Neural cell (in vitro differentiated cells): ENCODE data around the gene RRM1. TPM values are rescaled to one million over a fixed set of nuclear protein-coding genes. Genes with fewer than 3 reads are reported as not detected.

Experiments used
- H2AFZ ChIP-seq: fragments of 200-600, 300-800 bp; sonication (generic), shearing (Covaris generic); 2 replicates; pipeline ENCODE4 v1.6.0; 2014; ENCODE audit warnings: low read depth, mild to moderate bottlenecking, antibody characterized with exemption, low read length, moderate library complexity
- H3F3A ChIP-seq: fragments of 200-600 bp; shearing (Covaris generic); 2 replicates; pipeline ENCODE4 v1.6.1; 2016; ENCODE audit warnings: mild to moderate bottlenecking, moderate library complexity, mixed read lengths, antibody characterized with exemption, low read length; ENCODE audit not compliant: insufficient read depth, poor library complexity, severe bottlenecking
- H3K27ac ChIP-seq: fragments of 200-600, 300-800 bp; sonication (generic), shearing (Covaris generic); 2 replicates; pipeline ENCODE4 v1.5.1; 2014; ENCODE audit warnings: mild to moderate bottlenecking, low read length, moderate library complexity
- H3K27me3 ChIP-seq: fragments of 300-800, 200-600 bp; sonication (generic), shearing (Covaris generic); 2 replicates; pipeline ENCODE4 v1.6.0; 2014; ENCODE audit warnings: mild to moderate bottlenecking, low read depth, low read length, moderate library complexity; ENCODE audit not compliant: insufficient read depth
- H3K36me3 ChIP-seq: fragments of 300-800, 200-600 bp; sonication (generic), shearing (Covaris generic); 2 replicates; pipeline ENCODE4 v1.5.1; 2014; ENCODE audit warnings: mild to moderate bottlenecking, antibody characterized with exemption, low read length, moderate library complexity; ENCODE audit not compliant: insufficient read depth
- H3K4me2 ChIP-seq: fragments of 300-800, 200-600 bp; sonication (generic), shearing (Covaris generic); 2 replicates; pipeline ENCODE4 v1.6.0; 2014; ENCODE audit warnings: mild to moderate bottlenecking, low read length
- H3K4me3 ChIP-seq: fragments of 300-800, 200-600 bp; sonication (generic), shearing (Covaris generic); 2 replicates; pipeline ENCODE4 v1.5.1; 2014; ENCODE audit warnings: mild to moderate bottlenecking, low read length, moderate library complexity
- H3K79me2 ChIP-seq: fragments of 200-600 bp; shearing (Covaris generic); replicated peaks from 2 replicates; pipeline ENCODE4 v1.6.0; 2014; ENCODE audit warnings: mild to moderate bottlenecking, low read length, moderate library complexity; ENCODE audit not compliant: insufficient read depth
- H3K9ac ChIP-seq: fragments of 300-800, 200-600 bp; sonication (generic), shearing (Covaris generic); 2 replicates; pipeline ENCODE4 v1.6.1; 2016; ENCODE audit warnings: mild to moderate bottlenecking, low read length, mixed read lengths
- H3K9me2 ChIP-seq: fragments of 200-600 bp; shearing (Covaris generic); 2 replicates; pipeline ENCODE4 v1.6.1; 2016; ENCODE audit warnings: mild to moderate bottlenecking, low read length, mixed read lengths; ENCODE audit not compliant: insufficient read depth
- H3K9me3 ChIP-seq: fragments of 200-600, 300-800 bp; sonication (generic), shearing (Covaris generic); 2 replicates; pipeline ENCODE4 v1.6.1; 2016; ENCODE audit warnings: mild to moderate bottlenecking, mixed run types, low read length, moderate library complexity, mixed read lengths
- H4K20me1 ChIP-seq: fragments of 200-600 bp; shearing (Covaris generic); 2 replicates; pipeline ENCODE4 v1.6.1; 2016; ENCODE audit warnings: mild to moderate bottlenecking, mixed run types; ENCODE audit not compliant: insufficient read depth
- CTCF ChIP-seq: fragments of 450-650 bp; IDR thresholded peaks from 2 replicates; pipeline ENCODE4 v1.5.1; 2014; ENCODE audit warnings: antibody characterized with exemption, mild to moderate bottlenecking, moderate library complexity; ENCODE audit not compliant: poor library complexity, severe bottlenecking
- EP300 ChIP-seq: fragments of 450-650 bp; conservative IDR thresholded peaks from 2 replicates; pipeline ENCODE4 v1.6.1; 2014; ENCODE audit warnings: antibody characterized with exemption, mild to moderate bottlenecking, moderate library complexity; ENCODE audit not compliant: poor library complexity, severe bottlenecking
- EZH2 ChIP-seq: fragments of 200-600, 300-800 bp; shearing (Covaris generic), sonication (generic); IDR thresholded peaks from 2 replicates; pipeline ENCODE4 v1.6.1; 2014; ENCODE audit warnings: antibody characterized with exemption, low read length, borderline replicate concordance, mild to moderate bottlenecking; ENCODE audit not compliant: insufficient read depth, poor library complexity, severe bottlenecking
- MXI1 ChIP-seq: fragments of 450-650 bp; conservative IDR thresholded peaks from 2 replicates; pipeline ENCODE4 v1.6.1; 2014; ENCODE audit warnings: antibody characterized with exemption, mild to moderate bottlenecking; ENCODE audit not compliant: poor library complexity, severe bottlenecking
- POLR2AphosphoS5 ChIP-seq: IDR thresholded peaks from 2 replicates; pipeline ENCODE4 v1.6.1; 2012
- RAD21 ChIP-seq: fragments of 450-650 bp; conservative IDR thresholded peaks from 2 replicates; pipeline ENCODE4 v1.6.1; 2014; ENCODE audit warnings: antibody characterized with exemption, mild to moderate bottlenecking, moderate library complexity
- REST ChIP-seq: IDR thresholded peaks from 2 replicates; pipeline ENCODE4 v1.6.1; 2012; ENCODE audit warnings: borderline replicate concordance
- SMC3 ChIP-seq: fragments of 450-650 bp; conservative IDR thresholded peaks from 2 replicates; pipeline ENCODE4 v1.6.1; 2014; ENCODE audit warnings: antibody characterized with exemption, mild to moderate bottlenecking, moderate library complexity; ENCODE audit not compliant: poor library complexity
- TAF1 ChIP-seq: IDR thresholded peaks from 2 replicates; pipeline ENCODE4 v1.6.1; 2012; ENCODE audit warnings: low read depth
- polyA plus RNA-seq: library from polyadenylated mRNA; depleted of rRNA; stranded (reverse); fragments of >200 nt; gene quantifications from 2 replicates; pipeline ENCODE4 v1.2.3, GENCODE V29; 2014

RRM1 gene
- polyA plus RNA-seq, 1 donor from 2014 or later = 65.9 TPM

- no peak overlapping the region for H2AFZ ChIP-seq
- H4K20me1 ChIP-seq = no peaks in the 10 kb centered on the region
- no peaks in the 10 kb centered on the region for H3K9me2 ChIP-seq
- no peaks in the 10 kb centered on the region for H3F3A ChIP-seq
- H3K9ac ChIP-seq = no peak overlapping the region
- no peak overlapping the region for H3K27ac ChIP-seq
- no peak overlapping the region for H3K4me3 ChIP-seq
- no peak for TF ChIP-seq POLR2AphosphoS5
- no peak for TF ChIP-seq TAF1
- TF ChIP-seq EP300 = no peak
- TF ChIP-seq RAD21 = no peak
- no peak for TF ChIP-seq CTCF
- no peak for TF ChIP-seq MXI1
- TF ChIP-seq REST = no peak
- TF ChIP-seq SMC3 = no peak
- TF ChIP-seq EZH2 = no peak
- no peaks in the 10 kb centered on the region for H3K27me3 ChIP-seq
- no peaks in the 10 kb centered on the region for H3K9me3 ChIP-seq
- H3K79me2 ChIP-seq = no peaks in the 10 kb centered on the region
- no peak overlapping the region for H3K4me2 ChIP-seq
- no peaks in the 10 kb centered on the region for H3K36me3 ChIP-seq
These were observed 66.7 kb downstream of the RRM1 start for GRCh38 chr11:4161305-4161704.

DNA sequence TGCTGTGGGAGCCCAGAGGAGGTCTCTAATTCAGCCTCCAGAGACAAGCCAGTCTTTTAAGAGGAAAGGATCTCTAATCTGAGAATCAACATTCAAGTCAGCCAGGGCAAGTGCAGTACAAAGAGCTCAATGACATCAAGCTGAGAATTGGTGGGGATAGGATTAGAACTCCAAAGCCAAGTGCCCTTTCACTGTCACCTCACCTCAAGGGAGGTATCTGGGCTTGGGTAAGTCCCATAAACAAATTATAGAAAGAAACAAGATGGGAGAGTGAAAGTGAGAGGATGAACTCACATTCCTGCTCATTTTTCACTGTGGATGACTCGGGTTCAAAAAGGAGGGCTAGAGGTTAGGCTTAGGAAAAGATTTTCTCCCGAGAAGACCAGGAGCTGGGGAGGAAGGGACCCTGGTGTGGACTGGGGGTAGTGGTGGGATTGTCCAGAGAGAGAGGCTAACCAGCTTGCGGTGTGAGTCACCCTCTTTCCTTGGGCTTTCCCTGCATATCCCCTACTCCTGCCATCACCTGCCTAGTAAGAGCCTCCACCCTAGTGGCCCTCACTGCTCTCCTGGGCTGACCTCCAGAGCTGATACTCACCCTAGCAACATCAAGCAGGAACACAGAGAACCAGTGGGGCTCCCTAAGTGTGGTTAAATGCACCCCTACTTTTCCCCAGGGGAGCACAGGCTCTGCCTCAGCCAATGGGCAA is 70.4 kb downstream of the RRM1 start:
- TF ChIP-seq EZH2 (no peak), TAF1 (no peak), CTCF (no peak), REST (no peak), EP300 (no peak), POLR2AphosphoS5 (no peak), RAD21 (no peak), SMC3 (no peak), MXI1 (no peak)
- Histone ChIP-seq H3K27ac (no peak overlapping the region), H3K36me3 (no peaks in the 10 kb centered on the region), H2AFZ (no peak overlapping the region), H3K4me2 (no peak overlapping the region), H4K20me1 (no peaks in the 10 kb centered on the region), H3K27me3 (no peaks in the 10 kb centered on the region), H3K9ac (no peak overlapping the region), H3K79me2 (no peaks in the 10 kb centered on the region), H3K9me3 (no peaks in the 10 kb centered on the region), H3K9me2 (no peaks in the 10 kb centered on the region), H3K4me3 (no peak overlapping the region), H3F3A (no peaks in the 10 kb centered on the region)
